GM15510 (cell line): ENCODE measurements around the gene CTBS.

Experiments
- POLR2A ChIP-seq: IDR thresholded peaks from 3 replicates; pipeline ENCODE4 v1.6.1; 2011; ENCODE audit warnings: borderline replicate concordance; ENCODE audit not compliant: insufficient read length; ENCODE audit errors: extremely low read depth

The CTBS gene

GRCh38 chr1:84540759-84541158 is 33.5 kb downstream of the CTBS start:
- TF ChIP-seq POLR2A: no peak

- TF ChIP-seq POLR2A: no peak
Measured at GRCh38 chr1:84539972-84540371, 34.3 kb downstream of the CTBS start.

- no peak for TF ChIP-seq POLR2A
Measured at GRCh38 chr1:84538599-84538998, 35.6 kb downstream of the CTBS start.

GRCh38 chr1:84525779-84526178 is 48.5 kb downstream of the CTBS start:
- TF ChIP-seq POLR2A: no peak

- no peak for TF ChIP-seq POLR2A
Measured at GRCh38 chr1:84524590-84524989, 49.6 kb downstream of the CTBS start.

GRCh38 chr1:84510668-84511067 is 63.6 kb downstream of the CTBS start:
- TF ChIP-seq POLR2A: no peak

- TF ChIP-seq POLR2A: no peak
Measured at GRCh38 chr1:84510165-84510564, 64.1 kb downstream of the CTBS start.

- no peak for TF ChIP-seq POLR2A
Measured at GRCh38 chr1:84509029-84509428, 65.2 kb downstream of the CTBS start.

- no peak for TF ChIP-seq POLR2A
Measured at GRCh38 chr1:84508510-84508909, 65.7 kb downstream of the CTBS start.

- TF ChIP-seq POLR2A: peak; percentile 32
Measured at GRCh38 chr1:84506729-84507453, 67.3 kb downstream of the CTBS start.

- TF ChIP-seq POLR2A: peak; percentile 62
Measured at GRCh38 chr1:84506002-84506728, 68.1 kb downstream of the CTBS start, which contains the start of the genes GNG5 and SPATA1. GNG5 (minus strand) TSS chr1:84506581; CDS start chr1:84506091, 490 bp downstream. SPATA1 (plus strand) TSS chr1:84506386; CDS start chr1:84516360, 9,974 bp downstream.

- no peak for TF ChIP-seq POLR2A
Measured at GRCh38 chr1:84505493-84506001, 68.7 kb downstream of the CTBS start.

- TF ChIP-seq POLR2A: no peak
Measured at GRCh38 chr1:84504580-84505492, 69.4 kb downstream of the CTBS start.

- TF ChIP-seq POLR2A: no peak
Measured at GRCh38 chr1:84502927-84503326, 71.3 kb downstream of the CTBS start.
